Ascending aorta (tissue), 2 donors: ENCODE data around the gene SNCAIP. TPM values are rescaled to one million over a fixed set of nuclear protein-coding genes. Genes with fewer than 3 reads are reported as not detected.

ENCODE experiments used
- DNase-seq, 2 donors: peaks; one replicate each; pipeline ENCODE4 v3.0.0-alpha.2; 2019; ENCODE audit warnings: low spot score in 2 of 2
- H3K27ac ChIP-seq, 2 donors: fragments of 200-600 bp; sonication (generic); one replicate each; pipeline ENCODE4 v1.5.1; 2016 to 2017; ENCODE audit warnings: mild to moderate bottlenecking in 1 of 2
- H3K27me3 ChIP-seq: fragments of 200-600 bp; sonication (generic); one replicate; pipeline ENCODE4 v1.5.1; 2017
- H3K36me3 ChIP-seq, 2 donors: fragments of 200-600 bp; sonication (generic); one replicate each; pipeline ENCODE4 v1.5.1; 2016
- H3K4me1 ChIP-seq, 2 donors: fragments of 200-600 bp; sonication (generic); one replicate each; pipeline ENCODE4 v1.5.1; 2016 to 2017; ENCODE audit warnings: mild to moderate bottlenecking in 1 of 2
- H3K4me3 ChIP-seq, 2 donors: fragments of 200-600 bp; sonication (generic); one replicate each; pipeline ENCODE4 v1.5.1; 2016 to 2017; ENCODE audit warnings: mild to moderate bottlenecking in 1 of 2
- H3K9me3 ChIP-seq, 2 donors: fragments of 200-600 bp; sonication (generic); one replicate each; pipeline ENCODE4 v1.5.1; 2016
- intact Hi-C: fragments of 100-400 bp; cut with DNase I; formaldehyde crosslinking; loops from one replicate; pipeline ENCODE4 v1.15.1; 2023
- total RNA-seq: library from RNA; depleted of rRNA; stranded (reverse); fragments of >200 nt; gene quantifications from one replicate; pipeline ENCODE4 v1.1.0, GENCODE V29; 2016
- TF ChIP-seq, protein P1 (sequence below), 3 experiments: fragments of 200-600 bp in 2 of 3; fragments of 450-650 bp in 1 of 3; sonication (generic) in 2 of 3; IDR thresholded peaks; one replicate each; pipeline ENCODE4 v1.5.1; 2016 to 2019; ENCODE audit warnings: antibody characterized with exemption in 3 of 3, mild to moderate bottlenecking in 1 of 3, moderate library complexity in 1 of 3

The SNCAIP gene
- total RNA-seq, 1 donor from 2014 or later, result 2.9 TPM

GRCh38 chr5:122304471-122305215 lies 7.4 kb upstream of the SNCAIP start:
- TF ChIP-seq, protein P1, sequence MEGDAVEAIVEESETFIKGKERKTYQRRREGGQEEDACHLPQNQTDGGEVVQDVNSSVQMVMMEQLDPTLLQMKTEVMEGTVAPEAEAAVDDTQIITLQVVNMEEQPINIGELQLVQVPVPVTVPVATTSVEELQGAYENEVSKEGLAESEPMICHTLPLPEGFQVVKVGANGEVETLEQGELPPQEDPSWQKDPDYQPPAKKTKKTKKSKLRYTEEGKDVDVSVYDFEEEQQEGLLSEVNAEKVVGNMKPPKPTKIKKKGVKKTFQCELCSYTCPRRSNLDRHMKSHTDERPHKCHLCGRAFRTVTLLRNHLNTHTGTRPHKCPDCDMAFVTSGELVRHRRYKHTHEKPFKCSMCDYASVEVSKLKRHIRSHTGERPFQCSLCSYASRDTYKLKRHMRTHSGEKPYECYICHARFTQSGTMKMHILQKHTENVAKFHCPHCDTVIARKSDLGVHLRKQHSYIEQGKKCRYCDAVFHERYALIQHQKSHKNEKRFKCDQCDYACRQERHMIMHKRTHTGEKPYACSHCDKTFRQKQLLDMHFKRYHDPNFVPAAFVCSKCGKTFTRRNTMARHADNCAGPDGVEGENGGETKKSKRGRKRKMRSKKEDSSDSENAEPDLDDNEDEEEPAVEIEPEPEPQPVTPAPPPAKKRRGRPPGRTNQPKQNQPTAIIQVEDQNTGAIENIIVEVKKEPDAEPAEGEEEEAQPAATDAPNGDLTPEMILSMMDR (IDR thresholded peaks at IDR 0.05), result no peak
- intact Hi-C loops, result no loop called here
- Histone ChIP-seq H3K27ac (no peak overlapping the region), H3K9me3 (no peaks in the 10 kb centered on the region), H3K4me1 (no peaks in the 10 kb centered on the region), H3K27me3 (no peaks in the 10 kb centered on the region), H3K36me3 (no peaks in the 10 kb centered on the region), H3K4me3 (no peak overlapping the region)
- no peak for DNase-seq

- Histone ChIP-seq H3K27me3 (no peaks in the 10 kb centered on the region), H3K9me3 (no peaks in the 10 kb centered on the region)
- intact Hi-C loops, result no loop called here
Measured at GRCh38 chr5:122306461-122306860, 5.6 kb upstream of the SNCAIP start.

GRCh38 chr5:122310889-122311288 lies 1.1 kb upstream of the SNCAIP start:
- Histone ChIP-seq H3K4me3 (peak overlapping the region; percentile 79), H3K27me3 (no peaks in the 10 kb centered on the region), H3K9me3 (no peaks in the 10 kb centered on the region), H3K4me1 (peaks cover 0 to 8% of the 10 kb centered on the region in 2 donors), H3K36me3 (no peaks in the 10 kb centered on the region), H3K27ac (peak overlapping the region; percentile 82 to 86)
- DNase-seq, result peak in 1 of 2 donors; percentile 64
- TF ChIP-seq, protein P1 (IDR thresholded peaks at IDR 0.05), result no peak
- intact Hi-C loops, result loop anchor here (5.0 to 10.0 kb wide), 2 partner anchors 114 to 236 kb away; partner anchors contain the start of gene LOX

More at GRCh38 chr5:122306461-122306860, 5.6 kb upstream of the SNCAIP start:
- Histone ChIP-seq H3K27ac (no peak overlapping the region), H3K4me1 (no peaks in the 10 kb centered on the region), H3K4me3 (no peak overlapping the region), H3K36me3 (no peaks in the 10 kb centered on the region)
- TF ChIP-seq, protein P1 (IDR thresholded peaks at IDR 0.05), result no peak
- DNase-seq, result no peak

DNA sequence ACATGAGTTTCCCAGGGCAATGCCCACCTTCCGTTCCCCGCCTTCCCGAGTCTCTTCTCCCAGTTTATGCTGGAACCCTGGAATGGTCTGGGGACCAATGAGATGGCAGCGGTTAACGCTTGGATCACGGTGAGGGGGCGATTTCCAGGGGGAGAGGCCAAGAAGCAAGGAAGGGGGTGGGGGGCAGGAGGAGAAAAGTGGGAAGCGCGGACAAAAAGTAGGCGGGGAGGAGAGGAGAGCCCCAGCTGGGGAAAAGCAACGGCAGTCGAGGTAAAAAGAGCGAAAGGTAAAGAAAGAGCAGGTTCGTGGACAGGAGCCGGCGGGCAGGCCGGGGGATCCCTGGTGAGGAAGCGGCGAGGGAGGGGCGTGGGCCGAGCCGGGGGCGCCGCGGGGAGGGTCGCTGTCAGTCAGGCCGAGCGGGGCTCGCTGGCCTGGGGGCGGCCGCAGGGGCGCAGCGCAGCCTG lies 508 bp upstream of the SNCAIP start:
- peak overlapping the region; percentile 82 to 86 for H3K27ac ChIP-seq
- H3K27me3 ChIP-seq, result no peaks in the 10 kb centered on the region
- no peaks in the 10 kb centered on the region for H3K9me3 ChIP-seq
- intact Hi-C loops, result loop anchor here (5.0 to 10.0 kb wide), 2 partner anchors 114 to 237 kb away; partner anchors contain the start of gene LOX
- TF ChIP-seq, protein P1 (IDR thresholded peaks at IDR 0.05), result no peak
- peaks cover 0 to 8% of the 10 kb centered on the region in 2 donors for H3K4me1 ChIP-seq
- peak overlapping the region; percentile 79 for H3K4me3 ChIP-seq
- no peaks in the 10 kb centered on the region for H3K36me3 ChIP-seq
- DNase-seq, result peak in 1 of 2 donors; percentile 63

GRCh38 chr5:122312591-122313406 lies 762 bp downstream of the SNCAIP start:
- Histone ChIP-seq H3K27ac (peak overlapping the region; percentile 84 to 86), H3K4me1 (peaks cover 0 to 8% of the 10 kb centered on the region in 2 donors), H3K9me3 (no peaks in the 10 kb centered on the region), H3K27me3 (no peaks in the 10 kb centered on the region), H3K4me3 (peak overlapping the region; percentile 79), H3K36me3 (no peaks in the 10 kb centered on the region)
- TF ChIP-seq, protein P1 (IDR thresholded peaks at IDR 0.05), result no peak
- intact Hi-C loops, result loop anchor here (2.0 to 10.0 kb wide), 3 partner anchors 115 to 238 kb away; partner anchors contain the start of gene LOX
- peak in 1 of 2 donors; percentile 67 for DNase-seq
